ENCODE results near the gene COL23A1.

COL23A1 gene

DNA sequence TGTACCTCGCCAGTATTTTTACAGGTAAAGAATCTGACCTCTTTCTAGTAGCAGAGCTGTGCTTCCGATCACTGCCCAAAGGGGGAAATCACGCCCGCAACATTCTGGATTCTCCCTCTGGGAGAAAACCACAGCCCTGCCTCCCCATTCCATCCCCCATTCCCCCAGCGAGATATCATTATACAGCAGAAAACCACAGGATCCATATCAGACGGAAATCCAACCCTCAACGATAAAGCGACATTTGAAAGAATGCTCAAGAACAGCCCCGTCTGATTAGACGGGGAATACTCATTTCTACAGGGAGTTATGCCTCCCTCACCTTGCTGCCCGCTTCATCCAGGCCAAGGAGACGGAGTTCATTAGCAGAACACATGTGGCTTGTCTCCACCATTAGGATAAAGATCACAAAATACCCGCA is 172.8 kb downstream of the COL23A1 start:
- no peak for DNase-seq

GRCh38 chr5:178416919-178417318 is 173.3 kb downstream of the COL23A1 start:
- DNase-seq: no peak

GRCh38 chr5:178416206-178416882 is 173.8 kb downstream of the COL23A1 start:
- DNase-seq: no peak

- no peak for DNase-seq
Measured at GRCh38 chr5:178415353-178415752, 174.8 kb downstream of the COL23A1 start.

DNA sequence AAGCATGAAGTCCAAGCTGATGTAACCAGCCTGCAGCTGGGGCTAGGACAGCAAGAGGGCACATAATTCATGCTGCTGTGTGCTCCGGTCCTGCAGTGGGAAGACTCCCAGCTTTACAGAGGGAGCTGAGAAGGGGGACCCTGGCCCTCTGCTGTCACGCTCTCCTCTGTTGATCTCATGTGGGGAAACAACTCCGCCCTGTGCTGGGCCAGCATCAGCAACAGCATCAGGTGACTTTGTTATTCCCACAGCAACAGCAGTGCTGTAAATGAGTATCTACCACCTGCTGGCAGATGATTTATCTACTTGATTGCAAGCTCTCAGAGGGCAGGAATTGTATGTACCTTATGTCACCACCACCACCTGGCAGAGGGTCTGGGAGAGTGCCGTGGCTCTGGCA is 176.2 kb downstream of the COL23A1 start:
- DNase-seq: no peak

DNA sequence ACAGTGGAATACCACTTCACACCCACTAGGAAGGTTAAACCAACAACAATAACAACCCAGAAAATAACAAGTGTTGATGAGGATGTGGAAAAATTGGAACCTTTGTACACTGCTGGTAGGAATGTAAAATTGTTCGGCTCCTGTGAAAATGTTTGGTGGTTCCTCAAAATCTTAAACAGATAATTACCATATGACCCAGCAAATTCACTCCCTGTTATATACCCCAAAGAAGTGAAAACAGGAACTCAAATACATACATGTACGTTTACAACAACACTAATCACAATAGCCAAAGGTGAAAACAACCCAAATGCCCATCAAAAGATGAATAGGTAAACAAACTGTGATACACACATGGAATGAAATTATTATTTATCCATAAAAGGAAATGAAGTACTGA is 179.1 kb downstream of the COL23A1 start:
- DNase-seq: no peak

DNA sequence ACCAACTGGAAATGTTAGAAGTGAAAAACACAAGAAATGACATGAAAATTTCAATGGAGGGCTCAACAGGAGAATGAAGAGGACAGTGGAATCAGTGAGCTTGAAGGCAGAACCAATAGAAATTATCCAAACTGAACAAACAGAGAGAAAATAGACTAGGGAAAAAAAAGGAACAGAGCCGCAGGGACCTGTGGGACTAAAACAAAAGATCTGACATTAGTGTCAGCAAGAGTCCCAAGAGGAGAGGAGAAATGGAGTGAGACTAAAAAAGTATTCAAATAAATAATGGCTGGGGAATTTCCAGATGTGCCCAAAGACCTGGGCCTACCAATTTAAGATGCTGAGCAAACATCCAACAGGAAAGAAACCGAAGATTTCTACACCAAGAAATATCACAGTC is 182.5 kb downstream of the COL23A1 start:
- DNase-seq: no peak

GRCh38 chr5:178404987-178405386 is 185.2 kb downstream of the COL23A1 start:
- DNase-seq: no peak

GRCh38 chr5:178403956-178404600 is 186.1 kb downstream of the COL23A1 start:
- DNase-seq: no peak

GRCh38 chr5:178403351-178403750 is 186.8 kb downstream of the COL23A1 start:
- no peak for DNase-seq

- no peak for DNase-seq
Measured at GRCh38 chr5:178399701-178400095, 190.5 kb downstream of the COL23A1 start.

DNA sequence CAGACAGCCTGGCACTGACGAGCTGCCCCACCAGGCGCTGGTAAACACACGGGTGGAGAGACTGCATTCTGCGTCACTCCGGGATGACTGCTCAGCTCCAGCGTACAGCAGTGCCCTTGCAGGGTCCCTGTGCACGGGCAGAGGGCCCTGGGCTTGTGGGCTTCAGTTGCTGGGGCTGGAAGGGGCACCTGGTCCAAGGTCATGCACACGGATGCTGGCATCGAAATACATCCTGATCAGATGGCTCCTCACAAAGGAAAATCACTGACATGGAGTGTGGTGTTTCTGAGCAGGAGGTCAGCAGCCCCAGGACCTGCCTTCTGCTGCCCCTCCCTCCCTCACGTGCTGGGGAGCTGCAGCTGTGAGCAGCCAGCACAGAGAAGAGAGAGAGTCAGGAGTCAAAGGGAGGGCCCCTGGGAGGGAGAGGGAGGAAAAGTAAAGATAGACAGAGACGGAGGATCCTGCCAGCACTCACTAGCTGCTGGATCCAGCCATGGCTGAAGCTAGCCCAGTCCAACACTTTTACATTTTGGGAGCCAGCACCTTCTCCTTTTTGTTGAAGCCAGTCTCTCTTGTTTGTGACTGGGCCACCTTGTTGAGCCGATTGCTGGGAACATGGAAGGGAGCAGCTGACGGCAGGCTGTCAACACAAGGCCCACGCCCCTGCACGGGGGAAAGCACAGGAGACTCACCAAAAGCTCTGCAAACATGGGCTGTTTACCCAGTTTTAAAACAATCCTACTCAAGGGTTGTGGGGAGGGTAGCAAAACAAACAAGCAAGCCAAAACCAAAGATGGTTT is 191.1 kb downstream of the COL23A1 start:
- no peak for DNase-seq

- no peak for DNase-seq
Measured at GRCh38 chr5:178396796-178397720, 193.1 kb downstream of the COL23A1 start.

- no peak for DNase-seq
Measured at GRCh38 chr5:178394074-178394473, 196.1 kb downstream of the COL23A1 start.

- DNase-seq: no peak
Measured at GRCh38 chr5:178392931-178393394, 197.2 kb downstream of the COL23A1 start.

GRCh38 chr5:178392386-178392785 is 197.8 kb downstream of the COL23A1 start:
- no peak for DNase-seq

GRCh38 chr5:178391480-178391879 is 198.7 kb downstream of the COL23A1 start:
- no peak for DNase-seq

- DNase-seq: no peak
Measured at GRCh38 chr5:178389796-178390195, 200.4 kb downstream of the COL23A1 start.

DNA sequence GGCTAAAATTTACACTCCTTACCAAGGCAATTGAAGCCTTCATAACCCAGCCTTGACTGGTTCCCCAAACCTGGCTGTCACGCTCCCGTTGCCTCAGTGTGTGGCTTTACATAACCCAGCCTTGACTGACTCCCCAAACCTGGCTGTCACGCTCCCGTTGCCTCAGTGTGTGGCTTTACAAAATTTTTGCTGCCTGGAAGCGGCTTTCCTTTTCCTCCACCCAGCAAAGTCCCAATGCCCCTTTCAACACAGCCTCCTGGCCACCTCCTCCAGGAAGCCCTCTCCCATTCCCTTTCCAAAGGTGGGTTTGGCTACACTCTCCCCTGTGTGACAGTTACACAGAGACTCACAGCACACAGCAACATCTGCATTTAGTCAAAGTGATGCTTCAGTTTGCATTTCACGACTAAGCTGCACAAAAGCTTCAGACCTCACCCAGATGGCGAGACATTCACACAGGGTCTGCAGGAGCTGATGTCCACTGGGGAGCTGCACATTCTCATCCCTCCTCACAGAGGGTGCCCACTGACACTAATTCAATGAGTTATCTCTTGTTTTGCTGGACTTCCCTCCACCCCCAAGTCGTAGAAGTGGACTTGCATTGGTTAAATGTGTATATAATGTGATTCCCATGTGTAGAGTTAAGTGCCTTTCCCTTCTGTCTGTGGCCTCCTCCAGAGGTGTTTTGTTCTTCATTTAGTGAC is 201.0 kb downstream of the COL23A1 start:
- DNase-seq: no peak

DNA sequence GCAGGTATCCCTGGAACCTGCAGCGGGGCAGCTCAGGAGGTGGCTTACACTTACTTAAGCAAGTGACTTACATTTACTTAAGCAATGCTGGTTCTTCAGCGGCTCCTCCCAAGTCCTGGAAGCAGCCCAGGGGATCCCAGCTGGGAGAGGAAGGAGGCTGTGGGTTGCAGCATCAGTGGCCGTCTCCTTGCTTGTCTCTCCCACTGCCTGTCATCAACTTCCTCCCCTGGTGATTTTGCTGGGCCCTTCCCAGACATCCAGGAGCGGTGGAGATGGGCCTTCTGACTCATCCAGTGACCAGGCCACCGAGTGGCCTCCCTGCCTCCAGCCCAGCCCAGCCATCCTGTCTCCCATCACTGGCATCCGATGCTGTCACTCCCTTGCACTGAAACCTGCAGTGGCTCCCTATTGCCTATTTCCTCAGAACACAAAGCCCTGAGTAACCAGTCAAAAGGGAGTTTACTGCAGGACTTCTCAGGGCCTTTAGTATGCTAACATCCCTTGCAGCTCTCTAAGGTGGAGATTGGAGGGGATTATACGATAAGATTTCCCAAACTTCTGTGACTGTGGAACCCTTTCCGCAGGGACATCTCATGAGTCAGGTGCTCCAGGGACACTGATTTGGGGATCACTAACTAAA is 201.7 kb downstream of the COL23A1 start:
- no peak for DNase-seq

DNA sequence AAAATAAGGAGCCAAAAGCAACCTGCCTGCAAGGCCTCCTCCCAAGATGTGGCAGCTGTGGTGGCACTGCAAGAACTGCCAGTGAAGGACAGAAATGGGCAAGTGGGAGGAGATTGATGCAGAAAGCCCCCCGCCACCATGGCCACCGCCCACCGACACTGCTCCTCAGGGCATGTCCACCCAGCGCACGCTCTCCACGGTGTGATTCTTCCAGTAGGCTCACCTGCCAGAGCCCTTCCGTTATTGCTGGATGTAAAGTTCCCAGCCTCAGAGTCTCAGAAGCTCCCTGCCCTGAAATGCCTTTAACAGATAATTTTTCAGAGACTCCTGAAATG is 202.4 kb downstream of the COL23A1 start:
- DNase-seq: no peak
